WERI-Rb-1 (cell line): ENCODE results near the gene GUCA2A.

Experiments used
- DNase-seq: peaks from one replicate; pipeline ENCODE4 v3.0.0-alpha.2; 2020
- H3K27ac ChIP-seq: fragments of 250-450 bp; sonication (Bioruptor Pico); 2 replicates; pipeline ENCODE4 v1.5.1; 2020; ENCODE audit warnings: mild to moderate bottlenecking, moderate library complexity
- H3K27me3 ChIP-seq: fragments of 250-450 bp; sonication (Bioruptor Pico); 2 replicates; pipeline ENCODE4 v1.5.1; 2021; ENCODE audit warnings: mild to moderate bottlenecking, low read depth, moderate library complexity; ENCODE audit not compliant: insufficient read depth, severe bottlenecking
- H3K36me3 ChIP-seq: fragments of 250-450 bp; sonication (Bioruptor Pico); 2 replicates; pipeline ENCODE4 v1.5.1; 2020; ENCODE audit warnings: mild to moderate bottlenecking, moderate library complexity
- H3K4me3 ChIP-seq: 2 replicates; pipeline ENCODE4 v1.5.1; 2011; ENCODE audit warnings: low read depth, mild to moderate bottlenecking, control low read depth, low read length
- H3K9me3 ChIP-seq: fragments of 250-450 bp; sonication (Bioruptor Pico); 2 replicates; pipeline ENCODE4 v1.5.1; 2021; ENCODE audit warnings: mild to moderate bottlenecking, moderate library complexity; ENCODE audit not compliant: severe bottlenecking
- CTCF ChIP-seq: IDR thresholded peaks from 2 replicates; pipeline ENCODE4 v1.5.1; 2011; ENCODE audit warnings: low read depth, mild to moderate bottlenecking, control low read depth, inconsistent platforms, low read length

The GUCA2A gene

GRCh38 chr1:42189931-42190853 lies 25.6 kb upstream of the GUCA2A start:
- no peak for TF ChIP-seq CTCF
- Histone ChIP-seq H3K36me3 (peaks cover 54% of the 10 kb centered on the region), H3K9me3 (no peaks in the 10 kb centered on the region), H3K27ac (no peak overlapping the region), H3K27me3 (no peaks in the 10 kb centered on the region), H3K4me3 (no peak overlapping the region)
- DNase-seq, result no peak

GRCh38 chr1:42186152-42186551 lies 21.6 kb upstream of the GUCA2A start:
- Histone ChIP-seq H3K36me3 (peaks cover 62% of the 10 kb centered on the region), H3K9me3 (no peaks in the 10 kb centered on the region), H3K4me3 (no peak overlapping the region), H3K27ac (no peak overlapping the region), H3K27me3 (no peaks in the 10 kb centered on the region)
- no peak for TF ChIP-seq CTCF
- DNase-seq, result no peak

GRCh38 chr1:42184616-42185015 lies 20.1 kb upstream of the GUCA2A start:
- Histone ChIP-seq H3K36me3 (peaks cover 57% of the 10 kb centered on the region), H3K27ac (no peak overlapping the region), H3K27me3 (no peaks in the 10 kb centered on the region), H3K9me3 (no peaks in the 10 kb centered on the region), H3K4me3 (no peak overlapping the region)
- no peak for TF ChIP-seq CTCF
- no peak for DNase-seq

GRCh38 chr1:42183957-42184268 lies 19.4 kb upstream of the GUCA2A start:
- no peak overlapping the region for H3K27ac ChIP-seq
- H3K36me3 ChIP-seq, result peaks cover 52% of the 10 kb centered on the region
- H3K4me3 ChIP-seq, result no peak overlapping the region
- no peak for DNase-seq
- TF ChIP-seq CTCF, result no peak
- no peaks in the 10 kb centered on the region for H3K27me3 ChIP-seq
- no peaks in the 10 kb centered on the region for H3K9me3 ChIP-seq

GRCh38 chr1:42183210-42183956 lies 18.8 kb upstream of the GUCA2A start:
- Histone ChIP-seq H3K4me3 (no peak overlapping the region), H3K36me3 (peaks cover 51% of the 10 kb centered on the region), H3K9me3 (no peaks in the 10 kb centered on the region), H3K27ac (no peak overlapping the region), H3K27me3 (no peaks in the 10 kb centered on the region)
- TF ChIP-seq CTCF, result no peak
- no peak for DNase-seq
